ENCODE measurements around the gene PRIM1.

GRCh38 chr12:56724701-56724971 lies 27.5 kb downstream of the PRIM1 start:
- no peak for TF ChIP-seq POLR2A (IDR thresholded peaks at IDR 0.05)
- no peak for TF ChIP-seq CTCF (IDR thresholded peaks at IDR 0.05)

Measured in uterus (tissue), 2 donors.